DOHH2 (cell line): Measurements from ENCODE around the gene SNRPA1.

Experiments
- CTCF ChIP-seq: fragments of 200-600 bp; sonication (generic); IDR thresholded peaks from one replicate; pipeline ENCODE4 v1.5.1; 2014; ENCODE audit warnings: antibody characterized with exemption, mild to moderate bottlenecking, low read depth, low read length; ENCODE audit not compliant: poor library complexity, severe bottlenecking
- EZH2phosphoT487 ChIP-seq: fragments of 200-600 bp; sonication (generic); IDR thresholded peaks from 2 replicates; pipeline ENCODE4 v1.6.1; 2017; ENCODE audit warnings: borderline replicate concordance, mild to moderate bottlenecking, antibody characterized with exemption, low read length, moderate library complexity, mixed read lengths

GRCh38 chr15:101307048-101307896, 12.2 kb upstream of the SNRPA1 start:
- no peak for TF ChIP-seq CTCF
- TF ChIP-seq EZH2phosphoT487: no peak
